Tibial nerve (tissue), 4 donors: ENCODE data around the gene POLDIP2. TPM values are rescaled to one million over a fixed set of nuclear protein-coding genes. Genes with fewer than 3 reads are reported as not detected.

Source experiments
- DNase-seq, 2 donors: peaks; one replicate each; pipeline ENCODE4 v3.0.0-alpha.2; 2019; ENCODE audit warnings: low spot score in 2 of 2
- H3K27ac ChIP-seq, 4 donors: fragments of 200-600 bp; sonication (generic) in 3 of 4; one replicate each; pipeline ENCODE4 v1.5.1; 2017 to 2019; ENCODE audit warnings: mild to moderate bottlenecking in 1 of 4
- H3K27me3 ChIP-seq, 2 donors: fragments of 200-600 bp; sonication (generic) in 1 of 2; one replicate each; pipeline versions ENCODE4 v1.5.1 to v1.6.0; 2017 to 2019
- H3K36me3 ChIP-seq, 3 donors: fragments of 200-600 bp; sonication (generic); one replicate each; pipeline ENCODE4 v1.5.1; 2018 to 2019
- H3K4me1 ChIP-seq, 4 donors: fragments of 200-600 bp; sonication (generic) in 3 of 4; one replicate each; pipeline ENCODE4 v1.5.1; 2017 to 2019
- H3K4me3 ChIP-seq, 4 donors: fragments of 200-600 bp; sonication (generic) in 3 of 4; one replicate each; pipeline ENCODE4 v1.5.1; 2017 to 2019; ENCODE audit warnings: mild to moderate bottlenecking in 1 of 4, moderate library complexity in 1 of 4
- H3K9me3 ChIP-seq, 4 donors: fragments of 200-600 bp; sonication (generic) in 3 of 4; one replicate each; pipeline ENCODE4 v1.5.1; 2017 to 2019
- EP300 ChIP-seq, 2 donors: sonication (generic); formaldehyde crosslinking; IDR thresholded peaks; one replicate each; pipeline ENCODE4 v1.6.1; 2017; ENCODE audit warnings: antibody characterized with exemption in 2 of 2, mild to moderate bottlenecking in 1 of 2
- POLR2A ChIP-seq, 2 donors: fragments of 450-650 bp; IDR thresholded peaks; one replicate each; pipeline ENCODE4 v1.6.1; 2017; ENCODE audit warnings: antibody characterized with exemption in 2 of 2, mild to moderate bottlenecking in 2 of 2, moderate library complexity in 2 of 2
- WGBS, 2 donors: methylation state at CpG; one replicate each; pipeline ENCODE4 v1.1.5; 2018; 5-methylcytosine and 5-hydroxymethylcytosine counted together
- total RNA-seq, 4 donors: library from RNA; depleted of rRNA; stranded (reverse); fragments of >200 nt; gene quantifications; one replicate each; pipeline ENCODE4 v1.1.0, GENCODE V29; 2016
- TF ChIP-seq, protein P1 (sequence below), 5 experiments: fragments of 200-600 bp in 3 of 5; fragments of 450-650 bp in 2 of 5; sonication (generic) in 3 of 5; IDR thresholded peaks; one replicate each; pipeline ENCODE4 v1.5.1; 2016 to 2019; ENCODE audit warnings: antibody characterized with exemption in 5 of 5, mild to moderate bottlenecking in 3 of 5, moderate library complexity in 2 of 5

The POLDIP2 gene
- total RNA-seq, 4 donors from 2014 or later = 56.5 to 87.9 (median 66.6) TPM

DNA sequence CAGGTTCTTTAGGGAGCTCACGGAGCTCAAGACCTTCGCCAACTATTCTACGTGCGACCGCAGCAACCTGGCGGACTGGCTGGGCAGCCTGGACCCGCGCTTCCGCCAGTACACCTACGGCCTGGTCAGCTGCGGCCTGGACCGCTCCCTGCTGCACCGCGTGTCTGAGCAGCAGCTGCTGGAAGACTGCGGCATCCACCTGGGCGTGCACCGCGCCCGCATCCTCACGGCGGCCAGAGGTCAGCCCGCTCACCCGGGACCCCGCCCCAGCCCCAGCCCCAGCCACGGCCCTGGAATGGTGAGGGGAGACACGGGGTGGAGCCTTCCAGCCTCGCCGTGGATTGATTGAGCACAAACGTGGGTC, 27.7 kb upstream of the POLDIP2 start:
- no peak for DNase-seq
- H3K4me3 ChIP-seq = peak overlapping the region; percentile 3 to 53 (median 38)
- H3K36me3 ChIP-seq = peaks cover 0 to 61% (median 7%) of the 10 kb centered on the region in 3 donors
- no peak for TF ChIP-seq POLR2A (IDR thresholded peaks at IDR 0.05)
- no peak for TF ChIP-seq EP300 (IDR thresholded peaks at IDR 0.05)
- TF ChIP-seq, protein P1, sequence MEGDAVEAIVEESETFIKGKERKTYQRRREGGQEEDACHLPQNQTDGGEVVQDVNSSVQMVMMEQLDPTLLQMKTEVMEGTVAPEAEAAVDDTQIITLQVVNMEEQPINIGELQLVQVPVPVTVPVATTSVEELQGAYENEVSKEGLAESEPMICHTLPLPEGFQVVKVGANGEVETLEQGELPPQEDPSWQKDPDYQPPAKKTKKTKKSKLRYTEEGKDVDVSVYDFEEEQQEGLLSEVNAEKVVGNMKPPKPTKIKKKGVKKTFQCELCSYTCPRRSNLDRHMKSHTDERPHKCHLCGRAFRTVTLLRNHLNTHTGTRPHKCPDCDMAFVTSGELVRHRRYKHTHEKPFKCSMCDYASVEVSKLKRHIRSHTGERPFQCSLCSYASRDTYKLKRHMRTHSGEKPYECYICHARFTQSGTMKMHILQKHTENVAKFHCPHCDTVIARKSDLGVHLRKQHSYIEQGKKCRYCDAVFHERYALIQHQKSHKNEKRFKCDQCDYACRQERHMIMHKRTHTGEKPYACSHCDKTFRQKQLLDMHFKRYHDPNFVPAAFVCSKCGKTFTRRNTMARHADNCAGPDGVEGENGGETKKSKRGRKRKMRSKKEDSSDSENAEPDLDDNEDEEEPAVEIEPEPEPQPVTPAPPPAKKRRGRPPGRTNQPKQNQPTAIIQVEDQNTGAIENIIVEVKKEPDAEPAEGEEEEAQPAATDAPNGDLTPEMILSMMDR (IDR thresholded peaks at IDR 0.05) = no peak
- H3K9me3 ChIP-seq = no peaks in the 10 kb centered on the region
- WGBS, 2 donors = 46 to 48% methylated on average over 17 to 29 of the region's 29 CpGs
- H3K27me3 ChIP-seq = no peaks in the 10 kb centered on the region
- peaks cover 0 to 8% (median 3%) of the 10 kb centered on the region in 4 donors for H3K4me1 ChIP-seq
- H3K27ac ChIP-seq = peak overlapping the region in 1 of 4 donors; percentile 56

DNA sequence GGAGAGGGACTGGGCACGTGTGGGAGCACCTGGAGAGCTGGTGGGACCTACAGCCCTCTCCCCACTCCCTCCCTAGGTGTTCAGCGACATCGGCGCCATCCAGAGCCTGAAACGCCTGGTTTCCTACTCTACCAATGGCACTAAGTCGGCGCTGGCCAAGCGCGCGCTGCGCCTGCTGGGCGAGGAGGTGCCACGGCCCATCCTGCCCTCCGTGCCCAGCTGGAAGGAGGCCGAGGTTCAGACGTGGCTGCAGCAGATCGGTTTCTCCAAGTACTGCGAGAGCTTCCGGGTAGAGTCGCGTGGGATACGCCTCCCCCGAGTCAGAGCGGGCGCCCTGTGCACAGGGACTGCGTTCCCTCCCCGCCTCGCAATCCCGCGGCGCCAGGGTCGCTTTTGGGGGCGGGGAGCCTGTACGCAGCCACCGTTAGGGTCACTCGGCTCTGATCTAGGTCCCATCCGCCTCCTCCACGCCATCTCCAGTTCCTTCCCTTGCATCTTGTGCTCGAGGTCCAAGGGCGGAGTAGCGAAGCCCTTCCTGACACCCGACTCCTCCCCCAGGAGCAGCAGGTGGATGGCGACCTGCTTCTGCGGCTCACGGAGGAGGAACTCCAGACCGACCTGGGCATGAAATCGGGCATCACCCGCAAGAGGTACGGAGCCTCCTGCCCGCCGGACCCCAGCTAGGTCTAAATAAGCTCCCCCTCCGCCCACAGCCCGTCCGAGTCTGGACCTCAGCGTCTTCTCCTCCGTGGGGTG, 27.1 kb upstream of the POLDIP2 start:
- H3K4me3 ChIP-seq = peak overlapping the region; percentile 3 to 53 (median 38)
- H3K27ac ChIP-seq = peak overlapping the region in 1 of 4 donors; percentile 56
- H3K4me1 ChIP-seq = peaks cover 0 to 8% (median 3%) of the 10 kb centered on the region in 4 donors
- H3K27me3 ChIP-seq = no peaks in the 10 kb centered on the region
- H3K36me3 ChIP-seq = peaks cover 0 to 56% (median 7%) of the 10 kb centered on the region in 3 donors
- DNase-seq = peak in 1 of 2 donors; percentile 14
- WGBS, 2 donors = 39 to 43% methylated on average over 43 to 46 of the region's 56 CpGs
- no peaks in the 10 kb centered on the region for H3K9me3 ChIP-seq
- TF ChIP-seq, protein P1 (IDR thresholded peaks at IDR 0.05) = no peak
- TF ChIP-seq EP300 (IDR thresholded peaks at IDR 0.05) (no peak), POLR2A (IDR thresholded peaks at IDR 0.05) (no peak)

DNA sequence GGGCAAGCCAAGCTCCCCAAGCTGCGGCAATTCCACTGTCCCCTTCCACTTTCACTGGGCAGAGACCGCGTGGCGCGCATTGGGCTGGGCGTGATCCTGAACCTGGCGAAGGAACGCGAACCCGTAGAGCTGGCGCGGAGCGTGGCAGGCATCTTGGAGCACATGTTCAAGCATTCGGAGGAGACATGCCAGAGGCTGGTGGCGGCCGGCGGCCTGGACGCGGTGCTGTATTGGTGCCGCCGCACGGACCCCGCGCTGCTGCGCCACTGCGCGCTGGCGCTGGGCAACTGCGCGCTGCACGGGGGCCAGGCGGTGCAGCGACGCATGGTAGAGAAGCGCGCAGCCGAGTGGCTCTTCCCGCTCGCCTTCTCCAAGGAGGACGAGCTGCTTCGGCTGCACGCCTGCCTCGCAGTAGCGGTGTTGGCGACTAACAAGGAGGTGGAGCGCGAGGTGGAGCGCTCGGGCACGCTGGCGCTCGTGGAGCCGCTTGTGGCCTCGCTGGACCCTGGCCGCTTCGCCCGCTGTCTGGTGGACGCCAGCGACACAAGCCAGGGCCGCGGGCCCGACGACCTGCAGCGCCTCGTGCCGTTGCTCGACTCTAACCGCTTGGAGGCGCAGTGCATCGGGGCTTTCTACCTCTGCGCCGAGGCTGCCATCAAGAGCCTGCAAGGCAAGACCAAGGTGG, 24.0 kb upstream of the POLDIP2 start:
- DNase-seq = no peak
- peaks cover 0 to 8% (median 3%) of the 10 kb centered on the region in 4 donors for H3K4me1 ChIP-seq

DNA sequence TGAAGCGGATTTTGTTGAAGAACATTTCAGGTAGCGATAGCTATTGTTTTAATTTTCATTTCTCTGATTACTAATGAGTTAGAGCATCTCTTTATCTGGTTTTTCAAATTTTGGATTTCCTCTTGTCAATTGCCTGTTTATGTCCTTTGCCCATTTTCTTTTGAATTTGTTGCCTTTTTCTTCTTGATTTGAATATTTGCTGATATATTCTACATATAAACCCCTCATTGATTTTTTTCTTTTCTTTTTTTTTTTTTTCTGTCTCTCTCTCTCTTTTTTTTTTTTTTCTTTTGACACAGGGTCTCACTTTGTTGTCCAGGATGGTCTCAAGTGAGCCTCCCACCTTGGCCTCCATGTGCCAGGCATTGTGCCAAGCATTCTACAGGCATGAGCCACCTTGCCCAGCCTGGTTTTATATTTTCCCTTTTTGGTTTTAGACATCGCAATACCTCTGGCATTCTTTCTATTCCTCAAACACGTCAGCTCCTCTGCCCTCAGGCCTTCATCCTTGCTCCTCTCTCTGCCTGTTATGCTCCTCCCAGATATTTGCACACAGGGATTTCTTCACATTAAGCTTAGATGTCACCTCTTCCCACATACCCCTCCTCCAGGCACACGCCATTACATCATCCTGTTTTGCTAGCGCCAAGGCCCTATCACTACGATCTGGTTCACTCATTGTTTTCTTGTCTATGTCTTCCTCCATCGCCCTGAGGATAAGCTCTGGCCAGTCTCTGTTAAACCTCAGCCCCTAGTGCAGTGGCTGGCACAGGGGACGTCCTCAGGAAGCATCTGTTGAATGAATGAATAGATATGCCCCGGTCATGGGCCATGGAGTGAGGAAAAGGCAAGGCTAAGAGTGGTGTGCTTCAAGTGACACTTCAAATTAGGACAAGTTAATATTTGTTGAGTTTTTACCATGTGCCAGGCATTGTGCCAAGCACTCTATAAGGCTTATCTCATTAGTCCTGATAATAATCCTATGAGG, 22.8 kb upstream of the POLDIP2 start:
- TF ChIP-seq, protein P1 (IDR thresholded peaks at IDR 0.05) = no peak
- no peak for TF ChIP-seq EP300 (IDR thresholded peaks at IDR 0.05)
- no peak for TF ChIP-seq POLR2A (IDR thresholded peaks at IDR 0.05)
- H3K27me3 ChIP-seq = no peaks in the 10 kb centered on the region
- no peak overlapping the region for H3K4me3 ChIP-seq
- WGBS, 2 donors = 83 to 88% methylated on average over 10 of the region's 10 CpGs
- H3K4me1 ChIP-seq = peaks cover 0 to 8% (median 3%) of the 10 kb centered on the region in 4 donors
- H3K9me3 ChIP-seq = no peaks in the 10 kb centered on the region
- H3K36me3 ChIP-seq = peaks cover 0 to 31% (median 0%) of the 10 kb centered on the region in 3 donors
- no peak overlapping the region for H3K27ac ChIP-seq
- DNase-seq = no peak

More for the DNA sequence above, 24.0 kb upstream of the POLDIP2 start:
- no peaks in the 10 kb centered on the region for H3K27me3 ChIP-seq
- no peak overlapping the region for H3K27ac ChIP-seq
- no peaks in the 10 kb centered on the region for H3K9me3 ChIP-seq
- TF ChIP-seq EP300 (IDR thresholded peaks at IDR 0.05) (no peak), POLR2A (IDR thresholded peaks at IDR 0.05) (no peak)
- TF ChIP-seq, protein P1 (IDR thresholded peaks at IDR 0.05) = no peak
- H3K4me3 ChIP-seq = no peak overlapping the region
- peaks cover 0 to 40% (median 0%) of the 10 kb centered on the region in 3 donors for H3K36me3 ChIP-seq
- 32 to 39% methylated on average over 32 to 68 of the region's 72 CpGs for WGBS, 2 donors
